ENCODE data around the gene AKT2.

Gene AKT2

DNA sequence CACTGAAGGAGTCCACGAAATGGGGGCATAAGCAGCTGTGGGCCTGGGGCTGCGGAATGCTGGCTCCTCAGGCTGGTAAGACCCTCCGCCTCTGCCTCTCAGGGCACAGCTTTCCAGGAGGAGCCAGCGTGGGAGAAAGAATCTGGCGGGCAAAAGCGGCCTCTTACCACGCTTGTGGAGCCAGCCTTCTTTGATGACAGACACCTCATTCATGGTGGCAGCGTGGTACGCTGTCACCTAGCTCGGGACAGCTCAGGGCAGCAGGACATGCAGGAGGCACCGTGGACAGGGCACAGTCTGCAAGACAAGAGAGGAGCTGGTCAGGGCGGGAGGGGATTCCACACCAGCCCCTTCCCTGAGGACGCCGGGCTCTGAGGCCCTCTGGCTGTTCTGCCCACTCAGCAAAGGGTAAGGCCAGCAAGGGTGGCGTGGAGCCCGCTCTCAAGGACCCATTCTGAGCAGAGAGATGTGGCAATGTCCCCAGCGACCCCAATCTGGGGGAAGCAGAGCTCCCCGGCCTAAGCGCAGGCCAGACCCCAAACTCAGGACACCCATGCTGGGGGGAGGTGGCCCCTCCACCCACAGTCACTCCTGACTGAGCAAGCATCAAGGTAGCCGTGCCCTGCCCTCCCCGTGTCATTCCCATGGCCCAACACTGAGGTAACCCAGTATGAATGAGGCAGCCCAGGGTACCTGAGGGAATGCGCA lies 19.9 kb downstream of the AKT2 start:
- TF ChIP-seq, protein P1, sequence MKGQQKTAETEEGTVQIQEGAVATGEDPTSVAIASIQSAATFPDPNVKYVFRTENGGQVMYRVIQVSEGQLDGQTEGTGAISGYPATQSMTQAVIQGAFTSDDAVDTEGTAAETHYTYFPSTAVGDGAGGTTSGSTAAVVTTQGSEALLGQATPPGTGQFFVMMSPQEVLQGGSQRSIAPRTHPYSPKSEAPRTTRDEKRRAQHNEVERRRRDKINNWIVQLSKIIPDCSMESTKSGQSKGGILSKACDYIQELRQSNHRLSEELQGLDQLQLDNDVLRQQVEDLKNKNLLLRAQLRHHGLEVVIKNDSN (IDR thresholded peaks at IDR 0.05), result no peak
- no peak for TF ChIP-seq TAF1 (IDR thresholded peaks at IDR 0.05; ENCODE audit: low read depth)
- TF ChIP-seq CREB1 (IDR thresholded peaks at IDR 0.05; ENCODE audit: low read depth), result no peak
- no peak for TF ChIP-seq RAD21 (IDR thresholded peaks at IDR 0.05; ENCODE audit: low read depth)
- no peak for TF ChIP-seq EGR1 (IDR thresholded peaks at IDR 0.05)
- TF ChIP-seq TCF12 (IDR thresholded peaks at IDR 0.05; ENCODE audit: low read depth), result no peak
- no peak for TF ChIP-seq ZBTB7A (IDR thresholded peaks at IDR 0.05; ENCODE audit: low read depth)
- no peak for TF ChIP-seq FOXM1 (IDR thresholded peaks at IDR 0.05; ENCODE audit: borderline replicate concordance, low read depth)

- no peak for TF ChIP-seq ZBTB7A (IDR thresholded peaks at IDR 0.05; ENCODE audit: low read depth)
- TF ChIP-seq YY1 (IDR thresholded peaks at IDR 0.05; ENCODE audit: low read depth), result no peak
- TF ChIP-seq TAF1 (IDR thresholded peaks at IDR 0.05; ENCODE audit: low read depth), result no peak
- TF ChIP-seq TEAD4 (IDR thresholded peaks at IDR 0.05), result no peak
- no peak for TF ChIP-seq CEBPB (IDR thresholded peaks at IDR 0.05)
- TF ChIP-seq RAD21 (IDR thresholded peaks at IDR 0.05; ENCODE audit: low read depth), result no peak
- TF ChIP-seq MAX (IDR thresholded peaks at IDR 0.05), result no peak
- no peak for TF ChIP-seq REST (IDR thresholded peaks at IDR 0.05; ENCODE audit: low read depth)
- no peak for TF ChIP-seq EP300 (IDR thresholded peaks at IDR 0.05; ENCODE audit: borderline replicate concordance)
- TF ChIP-seq TCF12 (IDR thresholded peaks at IDR 0.05; ENCODE audit: low read depth), result no peak
- no peak for TF ChIP-seq FOXM1 (IDR thresholded peaks at IDR 0.05; ENCODE audit: borderline replicate concordance, low read depth)
- TF ChIP-seq, protein P1 (IDR thresholded peaks at IDR 0.05), result no peak
- no peak for TF ChIP-seq NFIC (IDR thresholded peaks at IDR 0.05)
- no peak for TF ChIP-seq CREB1 (IDR thresholded peaks at IDR 0.05; ENCODE audit: low read depth)
- no peak for TF ChIP-seq EGR1 (IDR thresholded peaks at IDR 0.05)
These were observed 20.7 kb downstream of the AKT2 start for GRCh38 chr19:40264314-40265054.

DNA sequence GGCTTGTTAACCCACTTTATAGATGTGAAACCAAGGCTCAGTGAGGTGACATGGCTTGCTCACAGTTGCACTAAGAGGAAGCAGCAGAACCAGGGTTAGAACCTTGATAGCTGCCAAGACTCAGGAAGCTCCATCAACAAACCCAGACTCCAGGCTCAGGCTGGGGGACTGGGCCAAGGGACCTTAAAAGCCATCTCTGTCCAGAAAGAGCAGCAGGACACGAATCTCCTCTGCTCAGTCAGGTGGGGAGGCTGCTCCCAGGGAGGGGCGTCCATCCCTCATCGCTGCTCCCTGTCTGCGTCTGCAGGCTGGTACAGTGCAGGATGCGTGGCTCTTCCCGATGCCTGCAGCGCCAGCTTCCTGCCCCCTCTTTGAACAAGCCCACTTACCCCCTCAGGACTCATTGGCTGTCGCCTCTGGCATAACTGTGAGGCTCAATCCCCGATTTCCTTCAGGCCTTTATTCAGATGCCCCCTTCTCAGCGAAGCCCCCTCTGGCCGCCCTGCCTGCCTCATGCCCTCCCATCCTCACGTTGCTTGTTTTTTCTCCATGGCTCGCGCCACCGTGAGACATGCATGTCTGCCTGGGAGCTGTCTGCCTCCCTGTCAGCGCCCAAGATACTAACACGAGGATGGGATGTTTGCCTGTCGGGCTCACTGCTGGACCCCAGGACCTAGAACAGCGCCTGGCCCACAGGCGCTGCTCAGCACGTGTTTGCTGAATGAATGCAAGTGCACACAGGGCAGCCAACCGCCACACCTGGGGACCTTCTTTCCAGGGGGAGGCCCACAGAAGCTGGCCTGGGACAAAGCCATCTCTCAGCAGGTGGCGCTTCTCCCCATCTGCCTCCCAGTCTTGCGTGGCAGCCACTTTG lies 21.5 kb downstream of the AKT2 start:
- TF ChIP-seq TEAD4 (IDR thresholded peaks at IDR 0.05), result no peak
- no peak for TF ChIP-seq ZBTB7A (IDR thresholded peaks at IDR 0.05; ENCODE audit: low read depth)
- TF ChIP-seq YY1 (IDR thresholded peaks at IDR 0.05; ENCODE audit: low read depth), result no peak
- no peak for TF ChIP-seq EP300 (IDR thresholded peaks at IDR 0.05; ENCODE audit: borderline replicate concordance)
- TF ChIP-seq CREB1 (IDR thresholded peaks at IDR 0.05; ENCODE audit: low read depth), result no peak
- TF ChIP-seq, protein P1 (IDR thresholded peaks at IDR 0.05), result no peak

- no peak for TF ChIP-seq NFIC (IDR thresholded peaks at IDR 0.05)
- no peak for TF ChIP-seq EP300 (IDR thresholded peaks at IDR 0.05; ENCODE audit: borderline replicate concordance)
- TF ChIP-seq, protein P1 (IDR thresholded peaks at IDR 0.05), result no peak
These were observed 22.7 kb downstream of the AKT2 start for GRCh38 chr19:40262422-40262821.

DNA sequence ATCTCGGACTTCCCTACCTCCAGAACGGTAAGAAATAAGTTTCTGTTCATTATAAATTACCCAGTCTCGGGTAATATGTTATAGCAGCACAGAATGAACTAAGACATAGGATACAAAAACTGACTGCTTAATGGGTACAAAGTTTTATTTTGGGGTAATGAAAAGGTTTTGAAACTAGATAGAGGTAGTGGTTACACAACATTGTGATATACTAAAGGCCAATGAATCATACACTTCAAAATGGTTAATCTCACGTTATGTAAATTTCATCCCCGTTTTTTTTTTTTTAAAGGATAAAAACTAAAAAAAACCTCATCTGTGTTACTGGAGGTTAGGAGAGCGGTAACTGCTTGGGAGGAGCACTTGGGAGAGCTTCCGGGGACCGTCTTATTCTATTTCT lies 23.5 kb downstream of the AKT2 start:
- TF ChIP-seq EP300 (IDR thresholded peaks at IDR 0.05; ENCODE audit: borderline replicate concordance) (no peak), NFIC (IDR thresholded peaks at IDR 0.05) (no peak), YY1 (IDR thresholded peaks at IDR 0.05; ENCODE audit: low read depth) (no peak), CREB1 (IDR thresholded peaks at IDR 0.05; ENCODE audit: low read depth) (no peak), EGR1 (IDR thresholded peaks at IDR 0.05) (no peak), RAD21 (IDR thresholded peaks at IDR 0.05; ENCODE audit: low read depth) (no peak), REST (IDR thresholded peaks at IDR 0.05; ENCODE audit: low read depth) (no peak), FOXM1 (IDR thresholded peaks at IDR 0.05; ENCODE audit: borderline replicate concordance, low read depth) (no peak), TAF1 (IDR thresholded peaks at IDR 0.05; ENCODE audit: low read depth) (no peak), TEAD4 (IDR thresholded peaks at IDR 0.05) (no peak), ZBTB7A (IDR thresholded peaks at IDR 0.05; ENCODE audit: low read depth) (no peak), TCF12 (IDR thresholded peaks at IDR 0.05; ENCODE audit: low read depth) (no peak), CEBPB (IDR thresholded peaks at IDR 0.05) (no peak), MAX (IDR thresholded peaks at IDR 0.05) (no peak)
- TF ChIP-seq, protein P1 (IDR thresholded peaks at IDR 0.05), result no peak

All from Ishikawa (cell line).